ENCODE measurements around the gene SNAP25. TPM values are rescaled to one million over a fixed set of nuclear protein-coding genes. Genes with fewer than 3 reads are reported as not detected.

Gene SNAP25
- total and polyA plus RNA-seq, 2 donors (not counting 1 experiment from before 2014, with no cell fraction given) = 0.27 TPM; not detected in 1

GRCh38 chr20:10277616-10278015, 59.0 kb downstream of the SNAP25 start:
- Mint-ChIP-seq H3K27me3 (peaks cover 7% of the 10 kb centered on the region), H3K4me1 (no peaks in the 10 kb centered on the region), H3K4me3 (no peak overlapping the region), H3K9me3 (ENCODE audit: insufficient read depth) (no peaks in the 10 kb centered on the region), H3K27ac (no peak overlapping the region)
- ChIA-PET CTCF (no interaction called here), POLR2A (no interaction called here)
- Histone ChIP-seq H3K27ac (ENCODE audit: low read length in 2 of 2) (no peak overlapping the region), H2AFZ (ENCODE audit: insufficient read depth, low read depth, low read length, poor library complexity, severe bottlenecking) (no peak overlapping the region), H3K36me3 (replicated peaks in 1 of 2; ENCODE audit: control extremely low read depth in 1 of 2, control insufficient read depth in 1 of 2, extremely low read depth in 1 of 2, insufficient read depth in 2 of 2, low read length in 1 of 2) (no peaks in the 10 kb centered on the region), H3K4me3 (ENCODE audit: control extremely low read depth in 1 of 5, extremely low read depth in 1 of 5, insufficient read depth in 1 of 5, low read depth in 2 of 5, low read length in 4 of 5) (no peak overlapping the region), H3K79me2 (ENCODE audit: control insufficient read depth, insufficient read depth, low read length) (no peaks in the 10 kb centered on the region), H3K27me3 (replicated peaks in 1 of 4; ENCODE audit: control extremely low read depth in 1 of 4, control insufficient read depth in 3 of 4, insufficient read depth in 4 of 4, low read length in 3 of 4) (no peaks in the 10 kb centered on the region), H4K20me1 (ENCODE audit: control insufficient read depth, insufficient read depth, low read length, poor library complexity, severe bottlenecking) (no peaks in the 10 kb centered on the region), H3K4me2 (replicated peaks; ENCODE audit: low read depth, low read length, poor library complexity, severe bottlenecking) (no peak overlapping the region), H3K4me1 (ENCODE audit: control insufficient read depth in 2 of 2, insufficient read depth in 2 of 2, low read length in 2 of 2) (no peaks in the 10 kb centered on the region), H3K9me3 (ENCODE audit: control extremely low read depth in 1 of 3, control insufficient read depth in 2 of 3, insufficient read depth in 1 of 3, low read length in 2 of 3) (peaks cover 0 to 3% (median 0%) of the 10 kb centered on the region in 3 donors), H3K9ac (ENCODE audit: low read length) (no peak overlapping the region)
- no CpG with 5 or more reads among the region's 4 CpGs for WGBS (ENCODE audit: insufficient coverage)
- DNase-seq = no peak
- ATAC-seq (ENCODE audit: low read depth) = no peak
- intact Hi-C loops (cut with micrococcal nuclease) = no loop called here
- TF ChIP-seq EZH2 (IDR thresholded peaks at IDR 0.05; ENCODE audit: borderline replicate concordance, insufficient read depth, low read depth, low read length, poor library complexity, severe bottlenecking) (no peak), CTCF (IDR thresholded peaks at IDR 0.05) (no peak)

- H3K79me2 ChIP-seq (ENCODE audit: control insufficient read depth, insufficient read depth, low read length) = no peaks in the 10 kb centered on the region
- intact Hi-C loops (cut with micrococcal nuclease) = no loop called here
- H4K20me1 ChIP-seq (ENCODE audit: control insufficient read depth, insufficient read depth, low read length, poor library complexity, severe bottlenecking) = no peaks in the 10 kb centered on the region
- DNase-seq = no peak
- no peaks in the 10 kb centered on the region for H3K36me3 ChIP-seq (replicated peaks in 1 of 2; ENCODE audit: control extremely low read depth in 1 of 2, control insufficient read depth in 1 of 2, extremely low read depth in 1 of 2, insufficient read depth in 2 of 2, low read length in 1 of 2)
- TF ChIP-seq EZH2 (IDR thresholded peaks at IDR 0.05; ENCODE audit: borderline replicate concordance, insufficient read depth, low read depth, low read length, poor library complexity, severe bottlenecking) (no peak), CTCF (IDR thresholded peaks at IDR 0.05) (no peak)
- ChIA-PET POLR2A (no interaction called here), CTCF (no interaction called here)
- H3K9me3 Mint-ChIP-seq (ENCODE audit: insufficient read depth) = no peaks in the 10 kb centered on the region
- no peaks in the 10 kb centered on the region for H3K4me1 ChIP-seq (ENCODE audit: control insufficient read depth in 2 of 2, insufficient read depth in 2 of 2, low read length in 2 of 2)
- no peak overlapping the region for H3K9ac ChIP-seq (ENCODE audit: low read length)
- H3K27ac Mint-ChIP-seq = no peak overlapping the region
- H3K9me3 ChIP-seq (ENCODE audit: control extremely low read depth in 1 of 3, control insufficient read depth in 2 of 3, insufficient read depth in 1 of 3, low read length in 2 of 3) = peaks cover 0 to 3% (median 0%) of the 10 kb centered on the region in 3 donors
- no peak overlapping the region for H3K27ac ChIP-seq (ENCODE audit: low read length in 2 of 2)
- H3K4me1 Mint-ChIP-seq = no peaks in the 10 kb centered on the region
- no peak overlapping the region for H3K4me3 Mint-ChIP-seq
- H2AFZ ChIP-seq (ENCODE audit: insufficient read depth, low read depth, low read length, poor library complexity, severe bottlenecking) = no peak overlapping the region
- H3K27me3 ChIP-seq (replicated peaks in 1 of 4; ENCODE audit: control extremely low read depth in 1 of 4, control insufficient read depth in 3 of 4, insufficient read depth in 4 of 4, low read length in 3 of 4) = no peaks in the 10 kb centered on the region
- no peak overlapping the region for H3K4me2 ChIP-seq (replicated peaks; ENCODE audit: low read depth, low read length, poor library complexity, severe bottlenecking)
- no peak for ATAC-seq (ENCODE audit: low read depth)
- no CpG with 5 or more reads among the region's 4 CpGs for WGBS (ENCODE audit: insufficient coverage)
- peaks cover 7% of the 10 kb centered on the region for H3K27me3 Mint-ChIP-seq
- H3K4me3 ChIP-seq (ENCODE audit: control extremely low read depth in 1 of 5, extremely low read depth in 1 of 5, insufficient read depth in 1 of 5, low read depth in 2 of 5, low read length in 4 of 5) = no peak overlapping the region
Measured at GRCh38 chr20:10278412-10278811, 59.8 kb downstream of the SNAP25 start.

Measured in B cell (primary cell).